ENCODE measurements around the gene BCO1.

The BCO1 gene

DNA sequence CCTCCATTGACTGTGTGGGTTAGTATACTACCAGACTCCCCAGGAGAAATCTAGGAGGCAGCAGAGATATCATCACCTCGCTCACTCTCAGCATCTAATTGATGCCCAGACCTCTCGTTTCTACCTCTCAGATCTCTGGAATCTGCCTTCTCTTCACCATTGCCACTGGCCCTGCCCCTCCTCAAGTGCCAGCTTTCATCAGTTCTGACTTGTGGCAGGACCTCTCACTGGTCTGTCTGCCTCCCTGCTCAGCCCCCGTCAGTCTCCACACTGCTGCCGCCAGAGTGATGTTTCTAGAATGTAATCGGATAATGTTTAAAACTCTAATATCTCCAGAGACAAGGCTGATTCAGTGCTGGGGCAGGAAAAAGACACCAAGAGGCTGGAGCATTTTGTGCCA lies 91.5 kb downstream of the BCO1 start:
- no peaks in the 10 kb centered on the region for H3K9me3 ChIP-seq
- no peak overlapping the region for H3K27ac ChIP-seq
- no peaks in the 10 kb centered on the region for H3K4me1 ChIP-seq (ENCODE audit: control insufficient read depth in 1 of 2, insufficient read depth in 1 of 2, low read depth in 1 of 2, low read length in 1 of 2)
- no peak overlapping the region for H3K4me3 ChIP-seq (ENCODE audit: low read depth in 1 of 2, low read length in 1 of 2)
- TF ChIP-seq, protein P1, sequence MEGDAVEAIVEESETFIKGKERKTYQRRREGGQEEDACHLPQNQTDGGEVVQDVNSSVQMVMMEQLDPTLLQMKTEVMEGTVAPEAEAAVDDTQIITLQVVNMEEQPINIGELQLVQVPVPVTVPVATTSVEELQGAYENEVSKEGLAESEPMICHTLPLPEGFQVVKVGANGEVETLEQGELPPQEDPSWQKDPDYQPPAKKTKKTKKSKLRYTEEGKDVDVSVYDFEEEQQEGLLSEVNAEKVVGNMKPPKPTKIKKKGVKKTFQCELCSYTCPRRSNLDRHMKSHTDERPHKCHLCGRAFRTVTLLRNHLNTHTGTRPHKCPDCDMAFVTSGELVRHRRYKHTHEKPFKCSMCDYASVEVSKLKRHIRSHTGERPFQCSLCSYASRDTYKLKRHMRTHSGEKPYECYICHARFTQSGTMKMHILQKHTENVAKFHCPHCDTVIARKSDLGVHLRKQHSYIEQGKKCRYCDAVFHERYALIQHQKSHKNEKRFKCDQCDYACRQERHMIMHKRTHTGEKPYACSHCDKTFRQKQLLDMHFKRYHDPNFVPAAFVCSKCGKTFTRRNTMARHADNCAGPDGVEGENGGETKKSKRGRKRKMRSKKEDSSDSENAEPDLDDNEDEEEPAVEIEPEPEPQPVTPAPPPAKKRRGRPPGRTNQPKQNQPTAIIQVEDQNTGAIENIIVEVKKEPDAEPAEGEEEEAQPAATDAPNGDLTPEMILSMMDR (IDR thresholded peaks at IDR 0.05): no peak
- no peaks in the 10 kb centered on the region for H3K27me3 ChIP-seq
- no peaks in the 10 kb centered on the region for H3K36me3 ChIP-seq

DNA sequence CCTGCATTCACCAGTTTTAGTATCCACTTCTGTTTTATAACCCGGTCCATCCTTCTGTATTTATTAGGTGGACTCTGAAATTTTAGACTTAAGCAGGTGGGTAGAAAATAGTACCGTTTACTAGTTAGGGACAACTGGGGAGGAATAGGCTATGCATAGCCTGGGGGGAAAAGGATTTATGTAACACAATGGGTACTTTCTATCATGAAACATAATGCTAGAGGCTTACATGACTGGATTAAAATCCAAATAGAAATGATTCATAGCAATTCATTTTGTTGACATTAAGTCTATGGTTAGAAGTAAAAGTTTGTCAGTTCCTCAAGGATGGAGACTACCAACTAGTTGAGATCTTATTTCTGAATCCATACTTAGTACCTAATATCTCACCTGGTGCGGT lies 94.9 kb downstream of the BCO1 start:
- no peaks in the 10 kb centered on the region for H3K4me1 ChIP-seq (ENCODE audit: control insufficient read depth in 1 of 2, insufficient read depth in 1 of 2, low read depth in 1 of 2, low read length in 1 of 2)
- TF ChIP-seq, protein P1 (IDR thresholded peaks at IDR 0.05): no peak
- no peaks in the 10 kb centered on the region for H3K36me3 ChIP-seq
- no peaks in the 10 kb centered on the region for H3K9me3 ChIP-seq
- H3K4me3 ChIP-seq (ENCODE audit: low read depth in 1 of 2, low read length in 1 of 2): no peak overlapping the region
- H3K27me3 ChIP-seq: no peaks in the 10 kb centered on the region
- H3K27ac ChIP-seq: no peak overlapping the region

DNA sequence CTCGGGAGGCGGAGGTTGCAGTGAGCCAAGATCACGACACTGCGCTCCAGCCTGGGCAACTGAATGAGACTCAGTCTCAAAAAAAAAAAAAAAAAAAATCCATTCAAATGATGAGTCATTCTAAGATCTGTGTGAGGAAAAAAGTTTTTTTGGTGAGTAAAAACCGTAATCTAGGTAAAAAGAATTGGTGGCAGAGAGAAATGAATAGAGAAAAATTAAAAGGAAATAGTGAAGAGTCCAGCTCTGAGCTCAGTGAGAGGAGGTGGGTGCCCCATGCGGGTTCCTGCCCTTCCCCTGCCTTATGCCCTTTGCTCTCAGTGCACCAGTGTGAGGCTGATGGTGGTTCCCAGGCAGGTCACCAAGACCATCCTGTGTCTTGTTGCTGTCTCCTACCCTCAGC lies 97.2 kb downstream of the BCO1 start:
- Histone ChIP-seq H3K36me3 (no peaks in the 10 kb centered on the region), H3K27ac (no peak overlapping the region), H3K4me1 (ENCODE audit: control insufficient read depth in 1 of 2, insufficient read depth in 1 of 2, low read depth in 1 of 2, low read length in 1 of 2) (no peaks in the 10 kb centered on the region), H3K27me3 (no peaks in the 10 kb centered on the region), H3K9me3 (no peaks in the 10 kb centered on the region), H3K4me3 (ENCODE audit: low read depth in 1 of 2, low read length in 1 of 2) (no peak overlapping the region)
- TF ChIP-seq, protein P1 (IDR thresholded peaks at IDR 0.05): no peak

DNA sequence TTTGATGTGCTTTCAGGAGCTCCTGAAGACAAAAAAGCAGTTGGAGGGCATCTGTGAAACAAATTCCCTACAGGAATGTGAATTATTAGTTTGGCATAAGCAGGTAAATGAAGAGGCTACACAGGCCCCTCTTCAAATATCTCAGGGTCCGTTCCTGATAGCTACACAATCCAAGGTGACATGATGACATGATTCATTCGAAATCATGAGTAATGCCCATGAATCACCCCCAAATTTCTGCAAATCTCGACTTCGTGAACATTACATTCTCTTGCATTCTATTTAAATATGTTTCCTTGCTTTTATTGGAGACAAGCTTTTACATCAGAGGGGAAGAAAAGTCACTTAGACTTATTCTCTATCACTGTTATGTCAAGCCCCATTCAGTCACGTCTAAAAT lies 98.6 kb downstream of the BCO1 start:
- no peaks in the 10 kb centered on the region for H3K4me1 ChIP-seq (ENCODE audit: control insufficient read depth in 1 of 2, insufficient read depth in 1 of 2, low read depth in 1 of 2, low read length in 1 of 2)
- no peaks in the 10 kb centered on the region for H3K9me3 ChIP-seq
- TF ChIP-seq, protein P1 (IDR thresholded peaks at IDR 0.05): no peak
- H3K4me3 ChIP-seq (ENCODE audit: low read depth in 1 of 2, low read length in 1 of 2): no peak overlapping the region
- H3K27me3 ChIP-seq: no peaks in the 10 kb centered on the region
- H3K27ac ChIP-seq: no peak overlapping the region
- H3K36me3 ChIP-seq: no peaks in the 10 kb centered on the region

All from neutrophil (primary cell).